ENCODE results near the gene SLC39A10. TPM values are rescaled to one million over a fixed set of nuclear protein-coding genes. Genes with fewer than 3 reads are reported as not detected.

SLC39A10 gene
- total RNA-seq, 1 experiment from 2014 or later, result 167 TPM

DNA sequence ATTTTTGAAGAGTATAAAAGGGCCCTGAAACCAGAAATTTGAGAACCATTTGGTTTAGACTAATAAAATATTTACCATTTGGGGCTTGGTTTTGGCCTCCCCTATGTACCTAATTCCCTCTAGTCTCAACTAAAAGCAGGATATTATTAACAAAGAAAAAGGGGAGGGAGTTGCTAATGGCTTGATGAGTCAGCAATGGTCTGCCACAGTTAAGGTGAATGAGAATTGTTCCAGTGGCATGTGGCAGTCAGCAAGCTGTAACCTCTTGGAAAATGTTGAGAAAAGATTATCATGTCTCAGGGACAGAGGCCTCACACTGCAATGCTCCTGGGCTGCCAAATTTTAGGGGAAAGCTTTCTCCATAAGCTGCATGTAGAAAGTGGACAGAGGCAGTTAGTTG, 20.1 kb upstream of the SLC39A10 start (continued):
- TF ChIP-seq, protein P1, sequence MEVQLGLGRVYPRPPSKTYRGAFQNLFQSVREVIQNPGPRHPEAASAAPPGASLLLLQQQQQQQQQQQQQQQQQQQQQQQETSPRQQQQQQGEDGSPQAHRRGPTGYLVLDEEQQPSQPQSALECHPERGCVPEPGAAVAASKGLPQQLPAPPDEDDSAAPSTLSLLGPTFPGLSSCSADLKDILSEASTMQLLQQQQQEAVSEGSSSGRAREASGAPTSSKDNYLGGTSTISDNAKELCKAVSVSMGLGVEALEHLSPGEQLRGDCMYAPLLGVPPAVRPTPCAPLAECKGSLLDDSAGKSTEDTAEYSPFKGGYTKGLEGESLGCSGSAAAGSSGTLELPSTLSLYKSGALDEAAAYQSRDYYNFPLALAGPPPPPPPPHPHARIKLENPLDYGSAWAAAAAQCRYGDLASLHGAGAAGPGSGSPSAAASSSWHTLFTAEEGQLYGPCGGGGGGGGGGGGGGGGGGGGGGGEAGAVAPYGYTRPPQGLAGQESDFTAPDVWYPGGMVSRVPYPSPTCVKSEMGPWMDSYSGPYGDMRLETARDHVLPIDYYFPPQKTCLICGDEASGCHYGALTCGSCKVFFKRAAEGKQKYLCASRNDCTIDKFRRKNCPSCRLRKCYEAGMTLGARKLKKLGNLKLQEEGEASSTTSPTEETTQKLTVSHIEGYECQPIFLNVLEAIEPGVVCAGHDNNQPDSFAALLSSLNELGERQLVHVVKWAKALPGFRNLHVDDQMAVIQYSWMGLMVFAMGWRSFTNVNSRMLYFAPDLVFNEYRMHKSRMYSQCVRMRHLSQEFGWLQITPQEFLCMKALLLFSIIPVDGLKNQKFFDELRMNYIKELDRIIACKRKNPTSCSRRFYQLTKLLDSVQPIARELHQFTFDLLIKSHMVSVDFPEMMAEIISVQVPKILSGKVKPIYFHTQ (CRISPR knock-in tag; IDR thresholded peaks at IDR 0.05), result no peak
- TF ChIP-seq MLX (CRISPR knock-in tag; IDR thresholded peaks at IDR 0.05), result no peak
- TF ChIP-seq, protein P2, sequence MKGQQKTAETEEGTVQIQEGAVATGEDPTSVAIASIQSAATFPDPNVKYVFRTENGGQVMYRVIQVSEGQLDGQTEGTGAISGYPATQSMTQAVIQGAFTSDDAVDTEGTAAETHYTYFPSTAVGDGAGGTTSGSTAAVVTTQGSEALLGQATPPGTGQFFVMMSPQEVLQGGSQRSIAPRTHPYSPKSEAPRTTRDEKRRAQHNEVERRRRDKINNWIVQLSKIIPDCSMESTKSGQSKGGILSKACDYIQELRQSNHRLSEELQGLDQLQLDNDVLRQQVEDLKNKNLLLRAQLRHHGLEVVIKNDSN (CRISPR knock-in tag; IDR thresholded peaks at IDR 0.05), result no peak
- TF ChIP-seq EMX1 (CRISPR knock-in tag; IDR thresholded peaks at IDR 0.05), result no peak
- TF ChIP-seq ZBTB21 (CRISPR knock-in tag; IDR thresholded peaks at IDR 0.05; ENCODE audit: borderline replicate concordance), result no peak
- TF ChIP-seq NR1H2 (CRISPR knock-in tag; IDR thresholded peaks at IDR 0.05), result no peak
- TF ChIP-seq ZNF232 (CRISPR knock-in tag; IDR thresholded peaks at IDR 0.05), result no peak
- no peak for TF ChIP-seq MXD4 (CRISPR knock-in tag; IDR thresholded peaks at IDR 0.05; ENCODE audit: borderline replicate concordance)
- TF ChIP-seq, protein P3, sequence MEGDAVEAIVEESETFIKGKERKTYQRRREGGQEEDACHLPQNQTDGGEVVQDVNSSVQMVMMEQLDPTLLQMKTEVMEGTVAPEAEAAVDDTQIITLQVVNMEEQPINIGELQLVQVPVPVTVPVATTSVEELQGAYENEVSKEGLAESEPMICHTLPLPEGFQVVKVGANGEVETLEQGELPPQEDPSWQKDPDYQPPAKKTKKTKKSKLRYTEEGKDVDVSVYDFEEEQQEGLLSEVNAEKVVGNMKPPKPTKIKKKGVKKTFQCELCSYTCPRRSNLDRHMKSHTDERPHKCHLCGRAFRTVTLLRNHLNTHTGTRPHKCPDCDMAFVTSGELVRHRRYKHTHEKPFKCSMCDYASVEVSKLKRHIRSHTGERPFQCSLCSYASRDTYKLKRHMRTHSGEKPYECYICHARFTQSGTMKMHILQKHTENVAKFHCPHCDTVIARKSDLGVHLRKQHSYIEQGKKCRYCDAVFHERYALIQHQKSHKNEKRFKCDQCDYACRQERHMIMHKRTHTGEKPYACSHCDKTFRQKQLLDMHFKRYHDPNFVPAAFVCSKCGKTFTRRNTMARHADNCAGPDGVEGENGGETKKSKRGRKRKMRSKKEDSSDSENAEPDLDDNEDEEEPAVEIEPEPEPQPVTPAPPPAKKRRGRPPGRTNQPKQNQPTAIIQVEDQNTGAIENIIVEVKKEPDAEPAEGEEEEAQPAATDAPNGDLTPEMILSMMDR (IDR thresholded peaks at IDR 0.05), result no peak
- no peak for TF ChIP-seq ETV6 (CRISPR knock-in tag; IDR thresholded peaks at IDR 0.05)
- no peak for TF ChIP-seq E2F4 (CRISPR knock-in tag; IDR thresholded peaks at IDR 0.05; ENCODE audit: borderline replicate concordance, low read depth)
- no peak for TF ChIP-seq ZNF263 (CRISPR knock-in tag; IDR thresholded peaks at IDR 0.05; ENCODE audit: low read depth)

DNA sequence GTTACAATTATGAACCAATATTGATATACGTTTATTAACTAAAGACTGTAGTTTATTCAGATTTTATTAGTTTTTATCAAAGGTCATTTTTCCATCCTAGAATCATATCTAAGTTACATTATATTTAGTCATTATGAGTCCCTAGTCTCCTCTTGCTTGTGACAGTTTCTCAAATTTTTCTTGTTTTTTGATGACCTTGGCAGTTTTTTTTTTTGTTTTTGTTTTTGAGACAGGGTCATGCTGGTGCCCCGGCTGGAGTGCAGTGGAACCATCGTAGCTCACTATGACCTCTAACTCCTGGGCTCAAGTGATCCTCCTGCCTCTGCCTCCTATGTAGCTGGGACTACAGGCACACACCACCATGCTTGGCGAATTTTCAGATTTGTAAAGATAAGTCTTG, 18.3 kb upstream of the SLC39A10 start:
- TF ChIP-seq, protein P4, sequence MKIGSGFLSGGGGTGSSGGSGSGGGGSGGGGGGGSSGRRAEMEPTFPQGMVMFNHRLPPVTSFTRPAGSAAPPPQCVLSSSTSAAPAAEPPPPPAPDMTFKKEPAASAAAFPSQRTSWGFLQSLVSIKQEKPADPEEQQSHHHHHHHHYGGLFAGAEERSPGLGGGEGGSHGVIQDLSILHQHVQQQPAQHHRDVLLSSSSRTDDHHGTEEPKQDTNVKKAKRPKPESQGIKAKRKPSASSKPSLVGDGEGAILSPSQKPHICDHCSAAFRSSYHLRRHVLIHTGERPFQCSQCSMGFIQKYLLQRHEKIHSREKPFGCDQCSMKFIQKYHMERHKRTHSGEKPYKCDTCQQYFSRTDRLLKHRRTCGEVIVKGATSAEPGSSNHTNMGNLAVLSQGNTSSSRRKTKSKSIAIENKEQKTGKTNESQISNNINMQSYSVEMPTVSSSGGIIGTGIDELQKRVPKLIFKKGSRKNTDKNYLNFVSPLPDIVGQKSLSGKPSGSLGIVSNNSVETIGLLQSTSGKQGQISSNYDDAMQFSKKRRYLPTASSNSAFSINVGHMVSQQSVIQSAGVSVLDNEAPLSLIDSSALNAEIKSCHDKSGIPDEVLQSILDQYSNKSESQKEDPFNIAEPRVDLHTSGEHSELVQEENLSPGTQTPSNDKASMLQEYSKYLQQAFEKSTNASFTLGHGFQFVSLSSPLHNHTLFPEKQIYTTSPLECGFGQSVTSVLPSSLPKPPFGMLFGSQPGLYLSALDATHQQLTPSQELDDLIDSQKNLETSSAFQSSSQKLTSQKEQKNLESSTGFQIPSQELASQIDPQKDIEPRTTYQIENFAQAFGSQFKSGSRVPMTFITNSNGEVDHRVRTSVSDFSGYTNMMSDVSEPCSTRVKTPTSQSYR (CRISPR knock-in tag; IDR thresholded peaks at IDR 0.05), result no peak
- TF ChIP-seq, protein P1 (CRISPR knock-in tag; IDR thresholded peaks at IDR 0.05), result no peak
- no peak for TF ChIP-seq GRHL2 (CRISPR knock-in tag; IDR thresholded peaks at IDR 0.05; ENCODE audit: insufficient replicate concordance, severe bottlenecking)
- TF ChIP-seq ZNF121 (CRISPR knock-in tag; IDR thresholded peaks at IDR 0.05), result no peak
- TF ChIP-seq ELF4 (CRISPR knock-in tag; IDR thresholded peaks at IDR 0.05; ENCODE audit: low read depth), result no peak
- no peak for TF ChIP-seq OVOL2 (CRISPR knock-in tag; IDR thresholded peaks at IDR 0.05; ENCODE audit: borderline replicate concordance)
- TF ChIP-seq TEAD1 (CRISPR knock-in tag; IDR thresholded peaks at IDR 0.05), result no peak
- no peak for TF ChIP-seq ZNF512 (CRISPR knock-in tag; IDR thresholded peaks at IDR 0.05; ENCODE audit: borderline replicate concordance)
- TF ChIP-seq NR3C1 (CRISPR knock-in tag; conservative IDR thresholded peaks at IDR 0.05; ENCODE audit: low read depth), result no peak
- ChIA-PET POLR2A (no interaction called here), CTCF (interaction anchor here (1.6 kb wide), 1 partner anchor 18 kb away, joined by 3 read pairs; the partner anchor contains the start of gene SLC39A10)
- H3K9me3 Mint-ChIP-seq, result peaks cover 4% of the 10 kb centered on the region
- no peak for ATAC-seq
- H3K27ac Mint-ChIP-seq, result no peak overlapping the region
- H3K4me1 Mint-ChIP-seq, result peaks cover 34% of the 10 kb centered on the region
- DNase-seq (ENCODE audit: low spot score), result no peak
- no peak overlapping the region for H3K4me3 Mint-ChIP-seq
- peaks cover 12% of the 10 kb centered on the region for H3K36me3 Mint-ChIP-seq
- no peaks in the 10 kb centered on the region for H3K27me3 Mint-ChIP-seq (ENCODE audit: low read depth)
